ENCODE measurements around the gene CAPN15.

The CAPN15 gene

GRCh38 chr16:563072-563644 is 35.6 kb downstream of the CAPN15 start:
- DNase-seq = no peak

GRCh38 chr16:564690-565418 is 37.3 kb downstream of the CAPN15 start:
- DNase-seq = no peak

- DNase-seq = no peak
Measured at GRCh38 chr16:565419-566330, 38.2 kb downstream of the CAPN15 start.

GRCh38 chr16:566475-567372 is 39.2 kb downstream of the CAPN15 start, which contains the start of gene NHLRC4:
NHLRC4 (plus strand) TSS chr16:567005; CDS start chr16:568048, 1,043 bp downstream.
- DNase-seq = peak in 2 of 4 experiments; percentile 28

- DNase-seq = no peak
Measured at GRCh38 chr16:567373-568256, 40.1 kb downstream of the CAPN15 start.

GRCh38 chr16:568401-569258 is 41.1 kb downstream of the CAPN15 start:
- DNase-seq = no peak

GRCh38 chr16:569445-570254 is 42.1 kb downstream of the CAPN15 start, which contains the start of gene PIGQ:
PIGQ (plus strand) TSS chr16:569968; CDS start chr16:574075, 4,107 bp downstream.
- peak; percentile 33 to 51 (median 48) for DNase-seq

- DNase-seq = no peak
Measured at GRCh38 chr16:572865-573650, 45.5 kb downstream of the CAPN15 start.

GRCh38 chr16:574021-574760 is 46.7 kb downstream of the CAPN15 start:
- DNase-seq = no peak

GRCh38 chr16:575354-576196 is 48.1 kb downstream of the CAPN15 start:
- no peak for DNase-seq

GRCh38 chr16:576197-576822 is 48.8 kb downstream of the CAPN15 start:
- no peak for DNase-seq

GRCh38 chr16:576823-577201 is 49.3 kb downstream of the CAPN15 start:
- DNase-seq = no peak

GRCh38 chr16:577796-578195 is 50.3 kb downstream of the CAPN15 start:
- DNase-seq = no peak

GRCh38 chr16:578232-578869 is 50.8 kb downstream of the CAPN15 start:
- no peak for DNase-seq

GRCh38 chr16:578870-579405 is 51.4 kb downstream of the CAPN15 start:
- DNase-seq = peak; percentile 29 to 50 (median 44)

Data from activated CD4-positive, CD25-positive, alpha-beta regulatory T cell (primary cell).